ENCODE measurements around the gene AFF3. TPM values are rescaled to one million over a fixed set of nuclear protein-coding genes. Genes with fewer than 3 reads are reported as not detected.

AFF3 gene
- total and polyA plus RNA-seq, 2 donors (not counting 3 experiments of a cell fraction or from before 2014, with no cell fraction given) = 0.06 to 0.07 TPM

- POLR2A ChIA-PET = no interaction called here
- Histone ChIP-seq H3K9me1 (replicated peaks; ENCODE audit: control insufficient read depth, extremely low read depth, insufficient read depth, low read length) (no peaks in the 10 kb centered on the region), H3K27ac (ENCODE audit: insufficient read depth, low read depth, low read length) (no peak overlapping the region), H3K36me3 (ENCODE audit: control insufficient read depth in 2 of 2, extremely low read depth in 1 of 2, insufficient read depth in 2 of 2, low read length in 2 of 2) (no peaks in the 10 kb centered on the region), H3K4me2 (ENCODE audit: insufficient read depth, low read length) (no peak overlapping the region), H3K79me2 (ENCODE audit: control insufficient read depth, insufficient read depth, low read length) (no peaks in the 10 kb centered on the region), H3K4me3 (replicated peaks in 1 of 3; ENCODE audit: insufficient read depth in 1 of 3, low read depth in 1 of 3, low read length in 3 of 3) (no peak overlapping the region), H3K9me3 (replicated peaks; ENCODE audit: control insufficient read depth, insufficient read depth, low read length) (no peaks in the 10 kb centered on the region), H3K4me1 (ENCODE audit: control insufficient read depth, extremely low read depth, insufficient read depth, low read length) (no peaks in the 10 kb centered on the region), H4K20me1 (replicated peaks; ENCODE audit: control insufficient read depth, extremely low read depth, insufficient read depth, low read length) (no peaks in the 10 kb centered on the region), H3K9ac (replicated peaks; ENCODE audit: extremely low read depth, insufficient read depth, low read length) (no peak overlapping the region), H2AFZ (ENCODE audit: low read depth, low read length) (no peak overlapping the region), H3K27me3 (ENCODE audit: control insufficient read depth in 2 of 2, insufficient read depth in 2 of 2, low read length in 2 of 2) (no peaks in the 10 kb centered on the region)
- CTCF ChIA-PET = interaction anchor here (1.5 kb wide), 1 partner anchor 10 kb away, joined by 3 read pairs; no protein-coding TSS in a partner anchor
- no TSS peak for BruUV-seq (replicated peaks)
- TF ChIP-seq GATA2 (IDR thresholded peaks at IDR 0.05; ENCODE audit: insufficient read depth, insufficient read length, low read depth, low read length) = no peak
- no peak for TF ChIP-seq JUN (IDR thresholded peaks at IDR 0.05; ENCODE audit: borderline replicate concordance, insufficient read depth, insufficient read length, low read depth)
- TF ChIP-seq MAX (IDR thresholded peaks at IDR 0.05; ENCODE audit: insufficient read depth, insufficient read length) = no peak
- no peak for TF ChIP-seq POLR2AphosphoS5 (IDR thresholded peaks at IDR 0.05; ENCODE audit: insufficient read depth, low read depth, low read length)
- no peak for TF ChIP-seq POLR2A (IDR thresholded peaks at IDR 0.05; ENCODE audit: low read depth, low read length)
- no peak for TF ChIP-seq MYC (IDR thresholded peaks at IDR 0.05; ENCODE audit: low read depth, low read length)
- TF ChIP-seq CTCF (IDR thresholded peaks at IDR 0.05; ENCODE audit: extremely low read depth in 1 of 2, insufficient read depth in 1 of 2, low read depth in 1 of 2, low read length in 2 of 2) = no peak
- TF ChIP-seq FOS (IDR thresholded peaks at IDR 0.05; ENCODE audit: borderline replicate concordance, insufficient read depth, low read length) = no peak
- TF ChIP-seq EZH2 (IDR thresholded peaks at IDR 0.05; ENCODE audit: borderline replicate concordance, low read depth, low read length, severe bottlenecking) = no peak
- FAIRE-seq (no peak), DNase-seq (ENCODE audit: low read depth, low spot score) (no peak)
- dilution Hi-C loops (cut with MboI; ENCODE audit: extremely low pct_ligation_motif_present, low sequenced_read_pairs) = no loop called here
- intact Hi-C loops (cut with micrococcal nuclease) = no loop called here
Observed at GRCh38 chr2:100040906-100041305, 101.5 kb downstream of the AFF3 start.
